Pancreas (tissue), 10 donors: ENCODE measurements around the gene SLC1A6. TPM values are rescaled to one million over a fixed set of nuclear protein-coding genes. Genes with fewer than 3 reads are reported as not detected.
"Not testable (repeated sequence)": the region's sequence is repeated elsewhere in the genome, so short reads cannot be mapped to it uniquely, and the experiment has no call there.

Experiments used
- ATAC-seq, 4 donors: fragments of 200-7000 bp; cut with Tn5 transposase; one replicate each; pipeline versions ENCODE4 v1.8.0 to v1.9.1; 2020; ENCODE audit warnings: mild to moderate bottlenecking in 4 of 4, moderate library complexity in 4 of 4
- DNase-seq, 6 donors: peaks; one replicate each; pipeline ENCODE4 v3.0.0-alpha.2; 2020
- FAIRE-seq: peaks from 2 replicates; lab custom pipeline; 2012; peaks lifted over from hg19 to GRCh38; lab: Jason Lieb, UNC
- H3K27ac ChIP-seq, 4 donors: fragments of 200-600 bp; sonication (generic); 1 replicate in 3 of 4; 2 replicates in 1 of 4; pipeline versions ENCODE4 v1.5.0 to v1.8.0; 2020
- H3K27me3 ChIP-seq, 4 donors: fragments of 200-600 bp; one replicate each; pipeline ENCODE4 v1.8.0; 2021
- H3K36me3 ChIP-seq, 3 donors: fragments of 200-600 bp; sonication (generic) in 1 of 3; one replicate each; pipeline versions ENCODE4 v1.5.0 to v1.8.0; 2020 to 2021
- H3K4me1 ChIP-seq, 3 donors: fragments of 200-600 bp; one replicate each; pipeline ENCODE4 v1.8.0; 2021
- H3K4me3 ChIP-seq, 4 donors: fragments of 200-600 bp; sonication (generic) in 2 of 4; one replicate each; pipeline versions ENCODE4 v1.5.0 to v1.8.0; 2020 to 2021
- H3K9me3 ChIP-seq, 4 donors: fragments of 200-600 bp; one replicate each; pipeline ENCODE4 v1.8.0; 2021
- WGBS, 2 donors: extraction: QIAGEN DNeasy Blood & Tissue Kit; methylation state at CpG; one replicate each; pipeline ENCODE4 v1.1.7; 2013; 5-methylcytosine and 5-hydroxymethylcytosine counted together
- intact Hi-C, 3 donors: fragments of 100-400 bp; cut with DNase I; formaldehyde crosslinking; loops; one replicate each; pipeline versions ENCODE4 v1.11.1 to v1.14.2; 2022
- polyA plus RNA-seq, 2 donors: library from polyadenylated mRNA; stranded (reverse); fragments of 200-250 nt; gene quantifications; one replicate each; pipeline ENCODE4 v1.2.3, GENCODE V29; 2013
- total RNA-seq, 6 donors: library from RNA; stranded (reverse); fragmentation: NEBNext Ultra II Directional in 4 of 6; extraction: Animal tissue kit (Norgen Biotek cat#: 25700) in 4 of 6; gene quantifications; one replicate each; pipeline versions ENCODE4 v1.2.1 to v1.2.4, GENCODE V29; 2021 to 2023
- TF ChIP-seq, protein P1 (sequence below), 4 donors: fragments of 200-600 bp; sonication (generic) in 3 of 4; IDR thresholded peaks; one replicate each; pipeline versions ENCODE4 v1.5.0 to v1.8.0; 2021; ENCODE audit warnings: antibody characterized with exemption in 4 of 4
- donor health status: healthy with polysubstance abuse.
- donor health status: DM: no; HTN: no; CAD: no; lungs with moderate emphysema.
- donor health status: DM: no; HTN: no; CAD: no.
- donor health status: control.
- donor health status: control.
- donor health status: Bipolar disorder and iron deficiency.
- donor health status: DM: yes; HTN: yes; CAD: no.
- donor health status: DM: no; HTN: no; CAD: no.
- donor health status: DM: no; HTN: no; CAD: no.
- donor health status: DM: yes; HTN: yes; CAD: no.

The SLC1A6 gene
- total and polyA plus RNA-seq, 8 donors: 0.15 to 0.38 (median 0.23) TPM; not detected in 5

DNA sequence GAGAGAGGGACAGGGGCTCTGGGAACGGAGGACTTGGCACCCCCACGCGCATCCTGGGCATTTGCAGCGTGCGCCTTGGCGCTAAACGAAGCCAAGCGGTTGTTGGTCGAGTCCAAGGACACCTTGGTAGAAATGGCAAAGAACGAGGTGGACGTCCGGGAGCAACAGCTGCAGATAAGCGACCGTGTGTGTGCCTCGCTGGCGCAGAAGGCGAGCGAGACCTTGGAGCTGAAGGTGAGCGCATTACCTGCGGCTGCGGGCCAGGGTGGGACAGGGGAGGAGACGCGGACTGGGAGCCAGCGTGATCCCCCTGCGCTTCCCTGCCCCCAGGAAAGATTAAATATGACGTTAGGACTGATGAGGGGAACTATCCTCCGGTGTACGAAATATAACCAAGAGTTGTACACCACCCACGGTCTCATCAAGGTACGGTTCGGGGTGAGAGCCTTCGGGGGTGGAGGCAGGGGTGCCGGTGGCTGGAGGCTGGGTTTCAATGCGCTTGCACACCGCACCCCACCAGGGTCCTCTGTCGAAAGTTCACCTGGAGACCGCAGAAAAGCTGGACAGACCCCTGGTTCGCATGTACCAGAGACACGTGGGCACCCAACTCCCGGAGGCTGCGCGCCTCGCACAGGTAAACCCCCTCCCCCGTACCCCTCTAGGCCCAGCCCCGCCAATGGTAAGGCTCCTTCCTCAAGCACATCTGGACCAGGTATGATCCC, 41.8 kb upstream of the SLC1A6 start:
- Histone ChIP-seq H3K27me3 (no peaks in the 10 kb centered on the region), H3K4me3 (no peak overlapping the region), H3K9me3 (no peaks in the 10 kb centered on the region), H3K4me1 (no peaks in the 10 kb centered on the region), H3K27ac (no peak overlapping the region), H3K36me3 (no peaks in the 10 kb centered on the region)
- intact Hi-C loops: no loop called here
- DNase-seq: peak in 3 of 6 donors; percentile 28 to 53 (median 36)
- TF ChIP-seq, protein P1, sequence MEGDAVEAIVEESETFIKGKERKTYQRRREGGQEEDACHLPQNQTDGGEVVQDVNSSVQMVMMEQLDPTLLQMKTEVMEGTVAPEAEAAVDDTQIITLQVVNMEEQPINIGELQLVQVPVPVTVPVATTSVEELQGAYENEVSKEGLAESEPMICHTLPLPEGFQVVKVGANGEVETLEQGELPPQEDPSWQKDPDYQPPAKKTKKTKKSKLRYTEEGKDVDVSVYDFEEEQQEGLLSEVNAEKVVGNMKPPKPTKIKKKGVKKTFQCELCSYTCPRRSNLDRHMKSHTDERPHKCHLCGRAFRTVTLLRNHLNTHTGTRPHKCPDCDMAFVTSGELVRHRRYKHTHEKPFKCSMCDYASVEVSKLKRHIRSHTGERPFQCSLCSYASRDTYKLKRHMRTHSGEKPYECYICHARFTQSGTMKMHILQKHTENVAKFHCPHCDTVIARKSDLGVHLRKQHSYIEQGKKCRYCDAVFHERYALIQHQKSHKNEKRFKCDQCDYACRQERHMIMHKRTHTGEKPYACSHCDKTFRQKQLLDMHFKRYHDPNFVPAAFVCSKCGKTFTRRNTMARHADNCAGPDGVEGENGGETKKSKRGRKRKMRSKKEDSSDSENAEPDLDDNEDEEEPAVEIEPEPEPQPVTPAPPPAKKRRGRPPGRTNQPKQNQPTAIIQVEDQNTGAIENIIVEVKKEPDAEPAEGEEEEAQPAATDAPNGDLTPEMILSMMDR (IDR thresholded peaks at IDR 0.05): no peak
- 65 to 67% methylated on average over 44 to 45 of the region's 45 CpGs for WGBS, 2 donors
- no peak for ATAC-seq
- no peak for FAIRE-seq

DNA sequence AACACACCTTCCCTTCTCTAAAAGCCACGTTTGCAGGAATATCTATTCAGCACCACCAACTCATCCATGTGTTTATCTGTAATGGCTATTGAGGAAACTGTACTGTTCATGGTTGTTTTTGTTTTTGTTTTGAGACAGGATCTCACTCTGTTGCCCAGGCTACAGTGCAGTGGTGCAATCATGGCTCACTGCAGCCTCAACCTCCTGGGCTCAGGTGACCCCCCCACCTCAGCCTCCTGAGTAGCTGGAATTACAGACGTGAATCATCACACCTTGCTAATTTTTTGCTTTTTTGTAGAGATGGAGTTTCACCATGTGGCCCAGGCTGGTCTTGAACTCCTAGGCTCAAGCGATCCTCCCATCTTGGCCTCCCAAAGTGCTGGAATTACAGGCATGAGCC, 39.2 kb upstream of the SLC1A6 start:
- H3K36me3 ChIP-seq, H3K4me3 ChIP-seq, DNase-seq, H3K4me1 ChIP-seq, ATAC-seq, intact Hi-C loops, H3K27me3 ChIP-seq, FAIRE-seq, H3K27ac ChIP-seq, H3K9me3 ChIP-seq: not testable (repeated sequence)
- WGBS, 2 donors: 57 to 69% methylated on average over 3 of the region's 3 CpGs

GRCh38 chr19:15015946-15016542, 36.4 kb upstream of the SLC1A6 start:
- 26 to 31% methylated on average over 18 of the region's 18 CpGs for WGBS, 2 donors
- DNase-seq (peak in 3 of 6 donors; percentile 22 to 56 (median 24)), FAIRE-seq (no peak), ATAC-seq (peak in 3 of 4 donors; percentile 32 to 72 (median 41))
- Histone ChIP-seq H3K27me3 (no peaks in the 10 kb centered on the region), H3K27ac (no peak overlapping the region), H3K4me1 (no peaks in the 10 kb centered on the region), H3K4me3 (no peak overlapping the region), H3K36me3 (no peaks in the 10 kb centered on the region), H3K9me3 (no peaks in the 10 kb centered on the region)
- TF ChIP-seq, protein P1 (IDR thresholded peaks at IDR 0.05): no peak
- intact Hi-C loops: no loop called here

GRCh38 chr19:15014579-15014978, 34.9 kb upstream of the SLC1A6 start:
- Histone ChIP-seq H3K27ac (no peak overlapping the region), H3K9me3 (no peaks in the 10 kb centered on the region), H3K4me3 (no peak overlapping the region), H3K4me1 (no peaks in the 10 kb centered on the region), H3K36me3 (no peaks in the 10 kb centered on the region), H3K27me3 (no peaks in the 10 kb centered on the region)
- WGBS, 2 donors: 12% methylated on average over 11 of the region's 11 CpGs
- intact Hi-C loops: no loop called here
- DNase-seq (no peak), FAIRE-seq (no peak), ATAC-seq (no peak)
- TF ChIP-seq, protein P1 (IDR thresholded peaks at IDR 0.05): no peak

- Histone ChIP-seq H3K4me1 (peaks cover 0 to 5% (median 0%) of the 10 kb centered on the region in 3 donors), H3K9me3 (no peaks in the 10 kb centered on the region), H3K27me3 (no peaks in the 10 kb centered on the region), H3K36me3 (no peaks in the 10 kb centered on the region), H3K27ac (no peak overlapping the region), H3K4me3 (no peak overlapping the region)
- ATAC-seq (no peak), DNase-seq (no peak), FAIRE-seq (no peak)
- WGBS, 2 donors: 20 to 26% methylated on average over 67 to 73 of the region's 73 CpGs
- intact Hi-C loops: no loop called here
- TF ChIP-seq, protein P1 (IDR thresholded peaks at IDR 0.05): no peak
Observed at GRCh38 chr19:15010501-15011300, 31.0 kb upstream of the SLC1A6 start.
